GM12891 (cell line): Measurements from ENCODE around the gene MBD2.
"Not testable (repeated sequence)": the region's sequence is repeated elsewhere in the genome, so short reads cannot be mapped to it uniquely, and the experiment has no call there.

Source experiments
- POLR2A ChIP-seq: IDR thresholded peaks from 2 replicates; pipeline ENCODE4 v1.6.1; 2011; ENCODE audit warnings: low read depth, low read length, control low read depth
- POU2F2 ChIP-seq: IDR thresholded peaks from 2 replicates; pipeline ENCODE4 v1.6.1; 2011; ENCODE audit warnings: low read depth, mild to moderate bottlenecking, control low read depth, low read length, moderate library complexity
- TAF1 ChIP-seq: IDR thresholded peaks from 2 replicates; pipeline ENCODE4 v1.6.1; 2011; ENCODE audit warnings: low read depth, low read length, control low read depth

DNA sequence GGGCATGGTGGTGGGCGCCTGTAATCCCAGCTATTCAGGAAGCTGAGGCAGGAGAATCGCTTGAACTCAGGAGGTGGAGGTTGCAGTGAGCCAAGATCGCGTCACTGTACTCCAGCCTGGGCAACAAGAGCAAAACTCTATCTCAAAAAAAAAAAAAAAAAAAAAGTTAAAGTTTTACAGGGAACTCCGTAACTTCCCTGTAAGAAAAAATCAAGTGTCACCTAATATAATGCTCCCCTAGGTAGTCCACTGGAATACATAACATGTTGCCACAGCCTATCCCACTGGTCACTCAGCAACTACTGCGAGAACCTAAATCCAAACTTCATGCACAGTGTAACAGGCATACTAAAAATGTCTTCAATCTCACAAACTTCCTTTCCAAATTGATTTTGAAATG is 19.0 kb downstream of the MBD2 start:
- TF ChIP-seq TAF1, POLR2A, POU2F2: not testable (repeated sequence)
